ENCODE results near the gene FAM43A.

The FAM43A gene, protein sequence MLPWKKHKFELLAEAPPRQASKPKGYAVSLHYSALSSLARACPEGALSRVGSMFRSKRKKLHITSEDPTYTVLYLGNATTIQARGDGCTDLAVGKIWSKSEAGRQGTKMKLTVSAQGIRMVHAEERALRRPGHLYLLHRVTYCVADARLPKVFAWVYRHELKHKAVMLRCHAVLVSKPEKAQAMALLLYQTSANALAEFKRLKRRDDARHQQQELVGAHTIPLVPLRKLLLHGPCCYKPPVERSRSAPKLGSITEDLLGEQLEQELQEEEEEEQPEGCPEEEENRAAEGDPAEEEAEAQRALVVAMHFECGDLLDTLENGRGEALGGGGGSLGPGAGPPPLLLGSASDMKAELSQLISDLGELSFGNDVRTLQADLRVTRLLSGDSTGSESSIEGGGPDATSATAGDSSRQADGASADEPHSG

DNA sequence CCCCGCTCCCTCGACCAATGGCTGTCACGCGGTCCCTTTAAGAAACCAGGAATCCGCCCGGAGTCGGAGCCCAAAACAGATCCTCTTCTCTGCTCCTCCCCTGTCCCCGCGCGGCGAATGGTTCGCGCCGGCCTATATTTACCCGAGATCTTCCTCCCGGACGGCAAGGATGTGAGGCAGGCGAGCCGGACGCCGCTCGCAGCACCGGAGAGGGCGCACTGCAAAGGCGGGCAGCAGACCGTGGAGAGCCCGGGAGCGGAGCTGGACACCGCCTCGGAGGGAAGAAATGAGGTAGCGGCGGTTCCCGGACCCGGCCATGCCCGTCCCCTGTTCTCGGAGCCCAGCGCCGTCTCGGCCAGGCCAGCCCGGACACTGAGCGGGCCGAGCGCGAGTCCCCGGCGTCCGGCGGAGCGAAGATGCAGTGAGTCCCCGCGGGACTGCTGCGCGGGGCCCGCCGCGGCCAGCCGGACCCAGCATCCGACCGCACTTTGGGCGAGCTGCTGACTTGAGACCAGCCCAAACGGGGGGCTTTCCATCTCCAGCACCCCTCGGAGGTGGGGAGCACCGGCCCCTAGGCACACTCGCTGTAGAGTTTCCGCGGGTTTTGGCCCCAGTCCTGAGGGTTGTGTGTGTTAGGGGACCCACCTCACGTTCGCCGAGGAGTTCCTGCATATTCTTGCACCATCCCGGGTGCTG is at the start of gene FAM43A:
Gene FAM43A, plus strand, starts transcription at position 166 of the 696 bp plus-strand sequence. CDS start 944 bp downstream, outside the sequence.
- H3K36me3 ChIP-seq (ENCODE audit: control insufficient read depth in 1 of 2, insufficient read depth in 2 of 2, low read length in 2 of 2) = no peaks in the 10 kb centered on the region
- peak within 1 kb of the TSS; percentile 79 to 88 for H3K4me3 ChIP-seq (ENCODE audit: low read depth in 1 of 2, low read length in 2 of 2)
- H3K27me3 ChIP-seq (ENCODE audit: low read depth, low read length) = no peaks in the 10 kb centered on the region
- H3K9me3 ChIP-seq (ENCODE audit: control insufficient read depth in 1 of 2, low read length in 2 of 2) = no peaks in the 10 kb centered on the region
- H3K27ac ChIP-seq (ENCODE audit: low read length) = no peak within 1 kb of the TSS
- H3K4me1 ChIP-seq (ENCODE audit: control insufficient read depth in 1 of 2, insufficient read depth in 2 of 2, low read length in 2 of 2) = peaks cover 8 to 28% of the 10 kb centered on the region in 2 donors

DNA sequence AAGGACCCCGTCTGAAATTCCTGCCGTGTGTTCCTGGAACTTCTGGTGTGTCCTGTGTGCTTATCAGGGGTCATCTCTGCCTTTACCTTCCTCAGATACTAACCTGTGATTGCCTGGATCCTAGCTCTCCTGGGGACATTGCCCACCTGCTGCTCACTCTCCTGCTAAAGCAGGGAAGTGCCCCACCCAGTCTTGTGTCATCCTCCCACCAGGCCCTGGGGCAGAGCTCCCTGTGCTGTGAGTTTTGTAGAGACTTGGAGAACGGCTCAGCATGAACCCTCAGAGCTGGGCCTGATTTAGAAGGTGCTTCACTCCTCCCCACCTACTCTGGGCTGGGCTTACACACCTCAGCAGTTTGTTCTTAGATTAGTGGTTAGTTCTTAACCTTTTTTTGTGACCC is 48.6 kb upstream of the FAM43A start:
- peaks cover 9 to 23% of the 10 kb centered on the region in 2 donors for H3K36me3 ChIP-seq (ENCODE audit: control insufficient read depth in 1 of 2, insufficient read depth in 2 of 2, low read length in 2 of 2)
- H3K9me3 ChIP-seq (ENCODE audit: control insufficient read depth in 1 of 2, low read length in 2 of 2) = no peaks in the 10 kb centered on the region
- H3K4me3 ChIP-seq (ENCODE audit: low read depth in 1 of 2, low read length in 2 of 2) = no peak overlapping the region
- H3K27me3 ChIP-seq (ENCODE audit: low read depth, low read length) = no peaks in the 10 kb centered on the region
- H3K4me1 ChIP-seq (ENCODE audit: control insufficient read depth in 1 of 2, insufficient read depth in 2 of 2, low read length in 2 of 2) = peaks cover 0 to 4% of the 10 kb centered on the region in 2 donors
- no peak overlapping the region for H3K27ac ChIP-seq (ENCODE audit: low read length)

DNA sequence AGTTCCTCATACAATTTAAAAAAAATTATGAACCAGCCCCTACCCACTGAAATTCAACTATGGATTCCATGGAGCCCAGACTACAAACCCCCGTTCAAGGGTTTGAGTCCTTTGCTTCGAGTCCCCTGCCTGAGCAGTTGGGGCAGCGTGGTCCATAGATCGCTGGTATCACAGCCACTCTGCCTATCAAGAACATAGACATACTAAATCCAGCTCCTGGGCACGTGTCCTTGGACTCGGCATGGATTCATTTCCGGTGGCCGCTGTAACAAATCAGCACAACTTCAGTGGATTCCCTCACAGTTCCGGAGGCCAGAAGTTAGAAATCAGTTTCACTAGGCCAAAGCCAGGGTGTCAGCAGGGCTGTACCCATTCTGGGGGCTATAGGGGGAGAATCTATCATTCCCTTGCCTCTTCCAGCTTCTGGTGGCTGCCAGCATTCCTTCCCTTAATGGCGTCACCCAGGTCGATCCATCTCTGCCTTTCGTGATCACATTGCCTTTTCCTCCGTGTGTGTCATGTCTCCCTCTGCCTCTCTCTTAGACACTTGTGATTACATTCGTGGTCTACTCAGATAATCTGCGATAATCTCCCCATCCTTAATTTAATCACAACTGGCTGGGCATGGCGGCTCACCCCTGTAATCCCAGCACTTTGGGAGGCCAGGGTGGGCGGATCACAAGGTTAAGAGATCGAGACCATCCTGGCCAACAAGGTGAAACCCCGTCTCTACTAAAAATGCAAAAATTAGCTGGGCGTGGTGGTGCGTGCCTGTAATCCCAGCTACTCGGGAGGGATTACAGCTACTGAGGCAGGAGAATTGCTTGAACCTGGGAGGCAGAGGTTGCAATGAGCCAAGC is 47.9 kb upstream of the FAM43A start:
- H3K4me1 ChIP-seq (ENCODE audit: control insufficient read depth in 1 of 2, insufficient read depth in 2 of 2, low read length in 2 of 2) = no peaks in the 10 kb centered on the region
- peaks cover 10 to 27% of the 10 kb centered on the region in 2 donors for H3K36me3 ChIP-seq (ENCODE audit: control insufficient read depth in 1 of 2, insufficient read depth in 2 of 2, low read length in 2 of 2)
- no peak overlapping the region for H3K4me3 ChIP-seq (ENCODE audit: low read depth in 1 of 2, low read length in 2 of 2)
- no peaks in the 10 kb centered on the region for H3K27me3 ChIP-seq (ENCODE audit: low read depth, low read length)
- H3K9me3 ChIP-seq (ENCODE audit: control insufficient read depth in 1 of 2, low read length in 2 of 2) = no peaks in the 10 kb centered on the region
- H3K27ac ChIP-seq (ENCODE audit: low read length) = no peak overlapping the region

DNA sequence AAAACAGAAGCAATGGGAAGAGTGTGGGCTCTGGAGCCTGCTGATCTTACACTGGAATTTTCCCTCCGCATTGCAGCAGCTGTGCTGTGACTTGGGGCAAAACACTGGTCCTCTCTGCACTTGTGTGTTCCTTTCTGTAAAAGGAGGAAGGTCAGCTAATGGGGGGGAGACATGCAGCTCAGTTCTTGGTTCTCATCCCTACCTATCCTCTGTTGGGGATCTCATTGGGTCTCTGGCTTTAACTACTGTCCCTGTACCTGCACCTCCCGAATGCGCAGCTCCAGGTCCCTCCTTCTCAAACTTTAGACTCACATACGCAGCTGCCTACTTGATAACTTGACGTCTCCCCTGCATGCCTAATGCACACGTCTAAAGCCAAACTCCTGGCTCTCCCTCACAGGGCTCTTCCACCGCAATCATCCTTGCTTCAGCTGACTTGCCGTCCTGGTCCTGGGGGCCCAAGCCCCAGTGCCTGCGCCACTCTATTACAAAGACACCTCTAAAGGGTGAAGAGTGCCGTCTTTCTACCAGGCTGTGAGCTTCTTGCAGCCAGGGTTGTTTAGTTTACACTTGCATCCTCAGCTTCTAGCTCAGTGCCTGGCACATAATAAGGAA is 46.6 kb upstream of the FAM43A start:
- Histone ChIP-seq H3K9me3 (ENCODE audit: control insufficient read depth in 1 of 2, low read length in 2 of 2) (no peaks in the 10 kb centered on the region), H3K27ac (ENCODE audit: low read length) (no peak overlapping the region), H3K27me3 (ENCODE audit: low read depth, low read length) (no peaks in the 10 kb centered on the region), H3K4me3 (ENCODE audit: low read depth in 1 of 2, low read length in 2 of 2) (no peak overlapping the region), H3K4me1 (ENCODE audit: control insufficient read depth in 1 of 2, insufficient read depth in 2 of 2, low read length in 2 of 2) (no peaks in the 10 kb centered on the region), H3K36me3 (ENCODE audit: control insufficient read depth in 1 of 2, insufficient read depth in 2 of 2, low read length in 2 of 2) (peaks cover 21 to 38% of the 10 kb centered on the region in 2 donors)

DNA sequence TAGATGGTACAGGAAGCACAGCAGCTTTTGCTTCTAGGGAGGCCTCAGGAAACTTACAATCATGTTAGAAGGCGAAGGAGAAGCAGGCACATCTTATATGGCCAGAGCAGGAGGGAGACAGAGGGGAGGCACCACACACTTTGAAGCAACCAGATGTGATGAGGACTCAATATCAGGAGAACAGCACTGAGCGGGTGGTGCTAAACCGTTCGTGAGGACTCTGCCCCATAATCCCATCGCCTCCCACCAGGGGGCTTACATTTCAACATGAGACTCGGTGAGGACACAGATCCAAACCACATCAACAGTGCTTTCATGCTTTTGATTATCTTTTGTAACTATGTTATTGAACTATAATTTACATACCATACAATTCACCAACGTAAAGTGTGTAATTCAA is 44.9 kb upstream of the FAM43A start:
- H3K4me1 ChIP-seq (ENCODE audit: control insufficient read depth in 1 of 2, insufficient read depth in 2 of 2, low read length in 2 of 2) = no peaks in the 10 kb centered on the region
- H3K36me3 ChIP-seq (ENCODE audit: control insufficient read depth in 1 of 2, insufficient read depth in 2 of 2, low read length in 2 of 2) = peaks cover 33 to 53% of the 10 kb centered on the region in 2 donors
- no peaks in the 10 kb centered on the region for H3K9me3 ChIP-seq (ENCODE audit: control insufficient read depth in 1 of 2, low read length in 2 of 2)
- no peak overlapping the region for H3K4me3 ChIP-seq (ENCODE audit: low read depth in 1 of 2, low read length in 2 of 2)
- H3K27me3 ChIP-seq (ENCODE audit: low read depth, low read length) = no peaks in the 10 kb centered on the region
- H3K27ac ChIP-seq (ENCODE audit: low read length) = no peak overlapping the region

DNA sequence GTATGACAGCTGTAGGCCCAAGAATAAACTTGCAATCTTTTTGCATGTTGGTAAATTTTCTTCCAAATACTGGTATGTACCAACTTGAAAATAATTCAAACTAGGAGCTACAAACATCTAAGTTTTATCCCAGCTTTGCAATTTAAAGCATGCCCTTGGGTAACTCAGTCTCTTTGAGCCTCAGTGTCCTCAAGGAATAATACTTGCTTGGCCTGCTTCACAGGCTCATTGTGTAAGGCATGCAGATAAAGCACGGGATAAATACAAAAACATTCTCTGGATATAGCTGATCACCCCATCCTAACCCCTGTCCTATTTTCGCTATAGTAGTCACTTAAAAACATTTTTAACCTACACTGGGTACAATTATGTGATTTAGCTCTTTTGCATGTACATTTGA is 42.9 kb upstream of the FAM43A start:
- Histone ChIP-seq H3K4me3 (ENCODE audit: low read depth in 1 of 2, low read length in 2 of 2) (no peak overlapping the region), H3K36me3 (ENCODE audit: control insufficient read depth in 1 of 2, insufficient read depth in 2 of 2, low read length in 2 of 2) (peaks cover 49 to 60% of the 10 kb centered on the region in 2 donors), H3K9me3 (ENCODE audit: control insufficient read depth in 1 of 2, low read length in 2 of 2) (no peaks in the 10 kb centered on the region), H3K27me3 (ENCODE audit: low read depth, low read length) (no peaks in the 10 kb centered on the region), H3K4me1 (ENCODE audit: control insufficient read depth in 1 of 2, insufficient read depth in 2 of 2, low read length in 2 of 2) (no peaks in the 10 kb centered on the region), H3K27ac (ENCODE audit: low read length) (no peak overlapping the region)

DNA sequence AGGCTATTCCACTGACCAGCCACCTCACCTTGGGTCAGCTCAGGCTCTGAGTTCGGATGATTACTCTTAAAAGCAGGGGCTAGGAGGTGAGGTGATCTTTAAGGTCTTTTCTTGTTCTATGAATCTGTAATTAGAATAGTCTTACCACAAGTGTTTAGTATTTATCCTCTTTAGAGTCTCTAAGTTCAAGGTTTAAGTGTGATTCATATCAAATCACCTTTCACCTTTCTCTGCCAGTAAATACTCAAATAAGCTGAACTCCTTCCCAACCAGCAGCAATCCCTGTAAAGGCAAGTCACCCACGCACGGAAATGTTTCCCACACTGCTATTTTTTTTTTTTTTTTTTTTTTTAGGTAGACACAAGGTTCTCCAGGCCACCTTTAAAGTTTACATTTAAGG is 37.9 kb upstream of the FAM43A start:
- H3K9me3 ChIP-seq (ENCODE audit: control insufficient read depth in 1 of 2, low read length in 2 of 2) = no peaks in the 10 kb centered on the region
- H3K27ac ChIP-seq (ENCODE audit: low read length) = no peak overlapping the region
- H3K4me3 ChIP-seq (ENCODE audit: low read depth in 1 of 2, low read length in 2 of 2) = no peak overlapping the region
- H3K4me1 ChIP-seq (ENCODE audit: control insufficient read depth in 1 of 2, insufficient read depth in 2 of 2, low read length in 2 of 2) = no peaks in the 10 kb centered on the region
- no peaks in the 10 kb centered on the region for H3K27me3 ChIP-seq (ENCODE audit: low read depth, low read length)
- peaks cover 71 to 78% of the 10 kb centered on the region in 2 donors for H3K36me3 ChIP-seq (ENCODE audit: control insufficient read depth in 1 of 2, insufficient read depth in 2 of 2, low read length in 2 of 2)

DNA sequence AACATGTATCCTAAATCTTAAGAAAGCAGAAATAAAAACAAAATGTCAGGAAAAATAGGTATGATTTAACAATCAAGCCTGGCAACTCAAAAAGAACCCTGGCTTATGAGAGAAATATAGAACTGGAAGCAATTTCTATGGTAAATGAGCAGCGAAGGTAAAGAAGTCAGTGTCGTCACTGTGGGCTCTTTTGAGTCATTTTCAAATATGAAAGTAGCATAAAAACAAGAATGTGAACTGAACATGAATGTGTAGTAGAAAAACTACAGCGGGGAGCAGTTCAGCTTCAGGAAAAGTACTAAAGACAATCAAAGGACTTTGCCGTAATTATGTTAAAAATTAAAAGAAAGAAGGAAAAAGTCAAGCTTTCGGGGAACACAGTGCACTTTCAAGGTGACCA is 31.2 kb upstream of the FAM43A start:
- Histone ChIP-seq H3K4me3 (ENCODE audit: low read depth in 1 of 2, low read length in 2 of 2) (no peak overlapping the region), H3K9me3 (ENCODE audit: control insufficient read depth in 1 of 2, low read length in 2 of 2) (no peaks in the 10 kb centered on the region), H3K36me3 (ENCODE audit: control insufficient read depth in 1 of 2, insufficient read depth in 2 of 2, low read length in 2 of 2) (peaks cover 60% of the 10 kb centered on the region in 2 donors), H3K4me1 (ENCODE audit: control insufficient read depth in 1 of 2, insufficient read depth in 2 of 2, low read length in 2 of 2) (no peaks in the 10 kb centered on the region), H3K27me3 (ENCODE audit: low read depth, low read length) (no peaks in the 10 kb centered on the region), H3K27ac (ENCODE audit: low read length) (no peak overlapping the region)

DNA sequence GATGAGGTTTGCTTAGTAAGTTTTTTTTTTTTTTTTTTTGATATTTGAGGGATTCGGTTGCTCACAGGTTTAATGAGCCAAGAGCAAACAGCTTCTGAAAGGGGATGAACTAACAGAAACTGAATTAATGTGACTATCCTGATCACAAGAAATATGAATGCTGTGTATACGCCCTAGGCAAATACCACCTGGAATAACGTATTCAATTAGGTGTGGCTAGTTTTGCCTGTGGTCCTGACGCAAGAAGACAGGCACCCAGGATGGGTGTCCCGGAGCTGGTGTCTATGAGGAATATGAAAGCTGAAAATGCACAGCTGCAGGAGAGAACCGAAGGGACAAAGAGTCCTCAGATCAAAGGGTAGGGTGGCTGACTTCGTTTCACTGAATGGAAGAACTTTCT is 28.2 kb upstream of the FAM43A start:
- Histone ChIP-seq H3K4me1 (ENCODE audit: control insufficient read depth in 1 of 2, insufficient read depth in 2 of 2, low read length in 2 of 2) (no peaks in the 10 kb centered on the region), H3K27me3 (ENCODE audit: low read depth, low read length) (no peaks in the 10 kb centered on the region), H3K9me3 (ENCODE audit: control insufficient read depth in 1 of 2, low read length in 2 of 2) (no peaks in the 10 kb centered on the region), H3K36me3 (ENCODE audit: control insufficient read depth in 1 of 2, insufficient read depth in 2 of 2, low read length in 2 of 2) (peaks cover 43 to 47% of the 10 kb centered on the region in 2 donors), H3K27ac (ENCODE audit: low read length) (no peak overlapping the region), H3K4me3 (ENCODE audit: low read depth in 1 of 2, low read length in 2 of 2) (no peak overlapping the region)

DNA sequence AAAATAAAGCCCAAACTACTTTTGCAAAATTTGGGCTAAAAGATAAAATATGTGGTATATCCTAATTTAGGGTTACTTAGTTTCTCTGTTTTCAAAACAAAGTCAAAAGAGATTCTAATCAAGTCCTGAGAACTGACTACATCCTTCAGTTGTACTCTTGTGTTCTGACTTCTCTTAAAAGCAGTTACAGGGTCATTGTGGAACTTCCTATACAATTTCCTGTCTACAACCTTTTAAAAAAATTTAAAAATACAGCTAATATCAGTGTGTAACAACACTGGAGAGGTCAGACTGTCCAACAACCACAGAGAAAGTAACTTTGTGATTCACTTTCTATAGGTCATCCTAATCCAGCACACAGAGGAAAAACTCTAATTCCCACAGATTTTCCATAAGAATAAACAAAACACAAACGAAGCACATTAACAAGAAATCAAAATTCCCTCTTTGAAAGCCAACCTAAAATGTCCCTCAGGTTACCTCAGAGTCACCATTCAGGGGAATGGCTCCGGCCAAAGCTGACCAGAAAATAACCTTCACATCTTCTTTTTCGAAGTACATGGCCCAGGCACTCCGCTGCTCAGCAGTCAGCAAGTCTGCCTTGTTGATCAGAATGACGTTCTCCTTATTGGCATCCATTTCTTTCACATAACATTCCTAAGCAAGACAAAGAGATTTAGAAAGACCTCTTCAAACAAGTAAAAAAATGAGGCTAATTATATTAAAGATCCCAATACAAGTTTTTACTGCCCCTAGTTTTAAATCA is 27.0 kb upstream of the FAM43A start:
- Histone ChIP-seq H3K27ac (ENCODE audit: low read length) (no peak overlapping the region), H3K9me3 (ENCODE audit: control insufficient read depth in 1 of 2, low read length in 2 of 2) (no peaks in the 10 kb centered on the region), H3K36me3 (ENCODE audit: control insufficient read depth in 1 of 2, insufficient read depth in 2 of 2, low read length in 2 of 2) (peaks cover 35 to 45% of the 10 kb centered on the region in 2 donors), H3K4me1 (ENCODE audit: control insufficient read depth in 1 of 2, insufficient read depth in 2 of 2, low read length in 2 of 2) (no peaks in the 10 kb centered on the region), H3K4me3 (ENCODE audit: low read depth in 1 of 2, low read length in 2 of 2) (no peak overlapping the region), H3K27me3 (ENCODE audit: low read depth, low read length) (no peaks in the 10 kb centered on the region)
